ENCODE data around the gene CLINT1. TPM values are rescaled to one million over a fixed set of nuclear protein-coding genes. Genes with fewer than 3 reads are reported as not detected.

CLINT1 gene
- total RNA-seq, 6 donors from 2014 or later, result 66.2 to 211 (median 123) TPM

GRCh38 chr5:157842787-157843186 is 16.2 kb downstream of the CLINT1 start:
- H3K9me3 ChIP-seq, result no peaks in the 10 kb centered on the region
- H3K27me3 ChIP-seq, result no peaks in the 10 kb centered on the region
- ATAC-seq (ENCODE audit: low FRiP score in 2 of 2) (no peak), DNase-seq (no peak)
- H3K4me3 ChIP-seq, result no peak overlapping the region
- H3K27ac ChIP-seq, result no peak overlapping the region
- WGBS, 2 donors, result 58 to 75% methylated on average over 4 of the region's 4 CpGs
- TF ChIP-seq EP300 (IDR thresholded peaks at IDR 0.05) (no peak), POLR2AphosphoS5 (IDR thresholded peaks at IDR 0.05) (no peak), CTCF (IDR thresholded peaks at IDR 0.05) (no peak), POLR2A (IDR thresholded peaks at IDR 0.05) (no peak)
- H3K36me3 ChIP-seq, result peaks cover 0 to 18% (median 2%) of the 10 kb centered on the region in 4 donors
- H3K4me1 ChIP-seq, result peaks cover 0 to 18% (median 0%) of the 10 kb centered on the region in 4 donors

- Histone ChIP-seq H3K36me3 (peaks cover 0 to 12% (median 0%) of the 10 kb centered on the region in 4 donors), H3K4me1 (peaks cover 0 to 18% (median 0%) of the 10 kb centered on the region in 4 donors), H3K9me3 (no peaks in the 10 kb centered on the region), H3K27ac (no peak overlapping the region), H3K27me3 (no peaks in the 10 kb centered on the region), H3K4me3 (no peak overlapping the region)
- DNase-seq, result no peak
- no peak for ATAC-seq (ENCODE audit: low FRiP score in 2 of 2)
- TF ChIP-seq EP300 (IDR thresholded peaks at IDR 0.05) (no peak), CTCF (IDR thresholded peaks at IDR 0.05) (no peak), POLR2AphosphoS5 (IDR thresholded peaks at IDR 0.05) (no peak), POLR2A (IDR thresholded peaks at IDR 0.05) (no peak)
- 75 to 76% methylated on average over 5 of the region's 5 CpGs for WGBS, 2 donors
These were observed 16.8 kb downstream of the CLINT1 start for GRCh38 chr5:157842185-157842584.

GRCh38 chr5:157839157-157839795 is 19.7 kb downstream of the CLINT1 start:
- Histone ChIP-seq H3K36me3 (peaks cover 0 to 7% (median 0%) of the 10 kb centered on the region in 4 donors), H3K9me3 (no peaks in the 10 kb centered on the region), H3K27ac (no peak overlapping the region), H3K27me3 (no peaks in the 10 kb centered on the region), H3K4me3 (no peak overlapping the region), H3K4me1 (peaks cover 0 to 10% (median 0%) of the 10 kb centered on the region in 4 donors)
- no peak for DNase-seq
- no peak for TF ChIP-seq POLR2AphosphoS5 (IDR thresholded peaks at IDR 0.05)
- no peak for TF ChIP-seq EP300 (IDR thresholded peaks at IDR 0.05)
- TF ChIP-seq POLR2A (IDR thresholded peaks at IDR 0.05), result no peak
- no peak for TF ChIP-seq CTCF (IDR thresholded peaks at IDR 0.05)
- 82 to 86% methylated on average over 8 of the region's 8 CpGs for WGBS, 2 donors
- no peak for ATAC-seq (ENCODE audit: low FRiP score in 2 of 2)

DNA sequence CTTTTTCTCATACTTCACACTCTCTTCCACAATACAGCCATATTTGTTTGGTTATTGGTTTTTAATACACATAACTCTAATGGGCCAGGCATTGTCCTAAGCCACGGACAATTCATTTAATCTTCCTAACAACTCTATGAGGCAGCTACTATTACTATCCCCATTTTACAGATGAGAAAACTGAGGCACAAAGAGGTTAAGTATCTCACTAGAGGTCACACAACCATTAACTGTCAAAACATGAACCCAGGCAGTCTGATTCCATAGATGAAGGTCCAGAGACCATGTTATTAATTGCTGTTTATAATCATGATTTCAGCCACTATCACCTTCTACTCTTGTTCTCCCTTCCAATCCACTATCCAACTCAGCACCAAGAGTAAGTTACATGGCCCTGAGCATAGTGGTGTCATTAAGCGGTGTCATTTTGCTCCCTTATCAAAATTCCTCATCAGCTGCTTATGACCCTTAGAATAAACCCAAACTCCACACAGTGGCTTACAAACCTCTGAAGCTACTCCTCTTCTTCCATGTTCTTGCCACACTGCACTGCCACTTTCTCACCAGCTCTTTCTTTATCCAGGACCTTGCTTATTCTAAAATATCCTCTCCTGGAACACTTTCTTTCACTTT is 22.7 kb downstream of the CLINT1 start:
- 91 to 95% methylated on average over 2 of the region's 2 CpGs for WGBS, 2 donors
- no peak for TF ChIP-seq POLR2A (IDR thresholded peaks at IDR 0.05)
- TF ChIP-seq CTCF (IDR thresholded peaks at IDR 0.05), result no peak
- no peak for TF ChIP-seq POLR2AphosphoS5 (IDR thresholded peaks at IDR 0.05)
- no peak for TF ChIP-seq EP300 (IDR thresholded peaks at IDR 0.05)
- Histone ChIP-seq H3K9me3 (no peaks in the 10 kb centered on the region), H3K4me3 (no peak overlapping the region), H3K27me3 (no peaks in the 10 kb centered on the region), H3K27ac (no peak overlapping the region), H3K4me1 (peaks cover 0 to 7% (median 0%) of the 10 kb centered on the region in 4 donors), H3K36me3 (peaks cover 0 to 4% (median 0%) of the 10 kb centered on the region in 4 donors)
- ATAC-seq (ENCODE audit: low FRiP score in 2 of 2), result no peak
- no peak for DNase-seq

Data from upper lobe of left lung (tissue), 6 donors.